ENCODE results near the gene CDCA3.
A peak's percentile ranks its signal among the peaks of the same experiment; 100 is the strongest.

Gene CDCA3

DNA sequence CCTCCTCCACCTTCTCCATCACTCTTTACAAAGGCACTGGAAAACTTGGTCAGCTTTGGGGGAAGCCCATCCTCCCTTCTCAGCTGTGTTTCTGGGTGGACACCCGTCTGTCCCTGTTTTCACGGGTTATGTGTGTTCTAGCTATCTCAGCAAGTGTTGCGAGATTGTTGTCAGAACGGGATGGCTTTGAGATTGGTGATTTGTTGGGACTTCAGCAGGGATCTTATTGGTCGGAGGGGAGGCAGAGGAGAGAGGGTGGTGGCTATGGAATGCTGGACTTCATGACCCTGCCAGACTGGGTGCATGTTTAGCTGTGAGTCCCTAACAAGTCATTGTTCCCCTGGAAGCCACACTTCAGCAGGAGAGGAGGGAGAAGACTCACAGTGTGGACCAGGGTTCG, 3.0 kb upstream of the CDCA3 start:
- TF ChIP-seq, protein P1, sequence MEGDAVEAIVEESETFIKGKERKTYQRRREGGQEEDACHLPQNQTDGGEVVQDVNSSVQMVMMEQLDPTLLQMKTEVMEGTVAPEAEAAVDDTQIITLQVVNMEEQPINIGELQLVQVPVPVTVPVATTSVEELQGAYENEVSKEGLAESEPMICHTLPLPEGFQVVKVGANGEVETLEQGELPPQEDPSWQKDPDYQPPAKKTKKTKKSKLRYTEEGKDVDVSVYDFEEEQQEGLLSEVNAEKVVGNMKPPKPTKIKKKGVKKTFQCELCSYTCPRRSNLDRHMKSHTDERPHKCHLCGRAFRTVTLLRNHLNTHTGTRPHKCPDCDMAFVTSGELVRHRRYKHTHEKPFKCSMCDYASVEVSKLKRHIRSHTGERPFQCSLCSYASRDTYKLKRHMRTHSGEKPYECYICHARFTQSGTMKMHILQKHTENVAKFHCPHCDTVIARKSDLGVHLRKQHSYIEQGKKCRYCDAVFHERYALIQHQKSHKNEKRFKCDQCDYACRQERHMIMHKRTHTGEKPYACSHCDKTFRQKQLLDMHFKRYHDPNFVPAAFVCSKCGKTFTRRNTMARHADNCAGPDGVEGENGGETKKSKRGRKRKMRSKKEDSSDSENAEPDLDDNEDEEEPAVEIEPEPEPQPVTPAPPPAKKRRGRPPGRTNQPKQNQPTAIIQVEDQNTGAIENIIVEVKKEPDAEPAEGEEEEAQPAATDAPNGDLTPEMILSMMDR (IDR thresholded peaks at IDR 0.05; ENCODE audit: low read depth, low read length, missing control alignments) = no peak
- no peak overlapping the region for H3K4me3 ChIP-seq (replicated peaks; ENCODE audit: low read depth, low read length)
- no peak for DNase-seq (ENCODE audit: extremely low read depth, low read depth)

DNA sequence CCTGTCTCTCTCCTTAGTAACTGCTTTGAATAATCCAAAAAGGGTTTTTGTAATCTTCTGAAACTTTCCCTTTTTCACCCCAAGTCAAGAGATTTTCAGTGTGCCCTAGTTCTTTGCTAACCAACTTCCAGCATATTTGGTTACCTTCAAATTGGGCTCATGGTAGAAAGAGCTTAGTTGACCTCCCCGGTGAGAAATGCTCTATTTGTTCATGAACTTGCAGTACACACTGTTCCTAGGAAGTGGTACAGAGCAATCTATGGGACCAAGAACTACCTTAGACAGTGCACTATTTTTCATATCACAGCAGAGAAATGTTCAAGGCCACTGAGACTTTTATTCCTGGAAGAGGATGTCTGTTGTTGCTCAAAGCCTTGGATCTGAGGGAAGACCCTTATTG, 2.5 kb upstream of the CDCA3 start:
- H3K4me3 ChIP-seq (replicated peaks; ENCODE audit: low read depth, low read length) = peak overlapping the region; percentile 69
- TF ChIP-seq, protein P1 (IDR thresholded peaks at IDR 0.05; ENCODE audit: low read depth, low read length, missing control alignments) = no peak
- DNase-seq (ENCODE audit: extremely low read depth, low read depth) = no peak

DNA sequence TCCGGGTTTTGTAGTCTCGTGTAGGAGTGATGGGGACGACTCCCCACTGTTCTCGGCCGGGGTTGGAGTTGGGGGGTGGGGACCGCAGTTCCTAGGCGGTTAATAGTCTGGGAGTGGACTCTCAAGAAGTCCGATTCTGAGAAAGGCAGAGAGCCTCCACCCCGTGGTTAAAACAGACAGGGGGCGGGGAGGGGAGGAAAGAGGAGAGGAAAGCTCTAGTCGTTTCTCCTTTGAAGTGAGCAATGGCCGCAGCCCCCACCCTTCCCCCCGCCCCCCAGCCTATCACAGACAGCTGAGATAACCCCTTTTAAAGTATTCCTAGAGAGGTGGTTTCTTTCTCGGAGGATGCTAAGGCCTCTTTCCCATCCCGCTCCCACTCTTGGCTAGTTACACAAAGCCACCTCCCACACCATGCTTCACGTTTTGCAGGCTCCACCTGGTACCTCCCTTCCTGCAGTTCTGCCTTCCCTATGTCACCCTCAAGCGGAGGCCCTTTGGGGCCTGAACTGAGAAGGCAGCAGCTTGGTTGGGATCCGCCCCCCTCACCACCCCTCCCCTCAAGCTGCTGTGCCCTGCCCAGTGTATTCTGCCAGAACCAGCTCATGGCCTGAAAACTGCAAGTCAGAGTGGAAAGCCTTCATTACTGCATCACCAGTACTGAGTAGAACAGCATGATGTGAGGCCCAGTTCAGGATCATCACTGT, 1.7 kb upstream of the CDCA3 start:
- no peak for DNase-seq (ENCODE audit: extremely low read depth, low read depth)
- TF ChIP-seq, protein P1 (IDR thresholded peaks at IDR 0.05; ENCODE audit: low read depth, low read length, missing control alignments) = no peak

DNA sequence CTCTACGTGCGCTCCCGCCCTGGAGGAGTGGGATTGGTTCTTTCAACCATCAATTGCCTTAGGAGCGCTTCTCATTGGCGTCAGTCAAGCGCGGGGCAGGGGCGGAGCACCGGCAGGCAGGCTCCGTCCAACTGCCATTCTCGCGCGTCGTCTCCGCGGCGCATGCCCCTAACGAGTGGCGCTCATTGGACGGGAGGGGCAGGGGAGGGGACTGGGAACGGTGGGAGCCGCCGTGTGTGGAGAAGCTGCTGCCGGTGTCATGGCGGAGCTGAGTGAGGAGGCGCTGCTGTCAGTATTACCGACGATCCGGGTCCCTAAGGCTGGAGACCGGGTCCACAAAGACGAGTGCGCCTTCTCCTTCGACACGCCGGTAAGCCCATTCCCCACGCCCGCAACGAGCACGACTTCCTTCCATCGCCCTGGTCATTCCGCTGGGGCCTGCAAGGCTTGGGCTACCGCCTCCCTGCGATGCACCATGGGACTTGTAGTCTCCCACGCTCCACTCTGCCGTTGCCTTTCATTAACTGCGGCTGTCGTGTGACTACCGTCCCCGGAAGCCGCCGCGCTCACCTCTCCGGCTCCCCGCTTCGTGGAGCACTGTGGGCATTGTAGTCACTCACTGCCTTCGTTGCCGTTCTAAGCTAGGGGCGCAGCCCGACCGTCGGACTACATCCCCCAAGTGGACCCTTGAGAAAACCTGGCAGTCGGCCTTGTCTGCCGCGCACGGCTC, 1.0 kb upstream of the CDCA3 start, which contains the start of gene USP5:
USP5 (plus strand) TSS at position 230 of the 730 bp plus-strand sequence; CDS start at position 260, 30 bp downstream.
- peak within 1 kb of the TSS; percentile 69 for H3K4me3 ChIP-seq (replicated peaks; ENCODE audit: low read depth, low read length)
- TF ChIP-seq, protein P1 (IDR thresholded peaks at IDR 0.05; ENCODE audit: low read depth, low read length, missing control alignments) = no peak
- peak; percentile 99 for DNase-seq (ENCODE audit: extremely low read depth, low read depth)

More for the DNA sequence above, 1.7 kb upstream of the CDCA3 start:
- H3K4me3 ChIP-seq (replicated peaks; ENCODE audit: low read depth, low read length) = peak overlapping the region; percentile 69

DNA sequence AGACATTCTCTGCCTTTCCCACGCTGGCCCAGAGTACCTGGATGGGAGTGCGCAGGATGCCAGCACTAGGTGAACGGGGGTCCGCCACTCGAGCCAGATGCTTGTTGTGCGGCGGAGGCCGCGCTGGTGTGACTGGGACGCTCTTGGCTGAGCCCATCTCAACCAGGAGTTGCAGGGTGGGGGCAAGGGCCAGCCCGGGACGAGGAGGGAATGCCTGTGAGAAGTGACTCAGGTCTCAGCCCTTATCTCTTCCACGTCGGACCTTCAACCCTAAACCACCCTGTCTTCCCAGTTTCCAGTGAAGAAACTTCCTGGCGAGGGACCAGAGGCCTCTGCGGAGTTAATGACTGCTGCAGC, 312 bp downstream of the CDCA3 start:
- H3K4me3 ChIP-seq (replicated peaks; ENCODE audit: low read depth, low read length) = peak overlapping the region; percentile 69
- TF ChIP-seq, protein P1 (IDR thresholded peaks at IDR 0.05; ENCODE audit: low read depth, low read length, missing control alignments) = no peak
- no peak for DNase-seq (ENCODE audit: extremely low read depth, low read depth)

DNA sequence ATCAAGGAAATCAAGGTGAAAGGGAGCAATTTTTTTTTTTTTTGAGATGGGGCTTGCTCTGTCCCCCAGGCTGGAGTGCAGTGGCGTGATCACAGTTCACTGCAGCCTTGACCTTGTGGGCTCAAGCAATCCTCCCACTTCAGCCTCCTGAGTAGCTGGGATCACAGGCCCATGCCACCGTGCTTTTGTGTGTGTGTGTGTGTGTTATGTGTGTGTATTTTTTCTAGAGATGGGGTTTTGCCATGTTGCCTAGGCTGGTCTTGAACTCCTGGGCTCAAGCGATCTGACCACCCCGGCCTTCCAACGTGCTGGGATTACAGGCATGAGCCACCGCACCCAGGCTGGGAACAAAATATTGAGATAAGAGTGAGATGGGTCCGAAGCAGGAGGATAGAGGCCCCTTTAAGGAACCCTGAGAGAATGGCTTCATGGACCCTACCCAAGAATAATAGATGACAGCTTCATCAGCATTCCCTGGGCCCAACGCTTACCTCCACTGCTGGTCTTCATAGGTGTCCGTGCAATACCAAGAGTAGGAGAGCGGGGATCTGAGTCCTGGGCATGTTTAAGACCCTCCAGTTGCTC, 1.0 kb downstream of the CDCA3 start:
- peak overlapping the region; percentile 69 for H3K4me3 ChIP-seq (replicated peaks; ENCODE audit: low read depth, low read length)
- no peak for DNase-seq (ENCODE audit: extremely low read depth, low read depth)
- TF ChIP-seq, protein P1 (IDR thresholded peaks at IDR 0.05; ENCODE audit: low read depth, low read length, missing control alignments) = no peak

Measured in HFF-Myc (cell line).